ENCODE results near the gene BICDL2.

GRCh38 chr16:3007957-3008689, 28.6 kb downstream of the BICDL2 start:
- TF ChIP-seq CTCF (IDR thresholded peaks at IDR 0.05; ENCODE audit: poor library complexity, severe bottlenecking) (no peak), POLR2AphosphoS5 (IDR thresholded peaks at IDR 0.05) (no peak), EP300 (conservative IDR thresholded peaks at IDR 0.05; ENCODE audit: poor library complexity, severe bottlenecking) (no peak), RAD21 (conservative IDR thresholded peaks at IDR 0.05) (no peak), MXI1 (conservative IDR thresholded peaks at IDR 0.05; ENCODE audit: poor library complexity, severe bottlenecking) (no peak), TAF1 (IDR thresholded peaks at IDR 0.05; ENCODE audit: low read depth) (no peak), REST (IDR thresholded peaks at IDR 0.05; ENCODE audit: borderline replicate concordance) (no peak), EZH2 (IDR thresholded peaks at IDR 0.05; ENCODE audit: borderline replicate concordance, insufficient read depth, low read length, poor library complexity, severe bottlenecking) (no peak)
